Stimulated activated effector memory CD8-positive, alpha-beta T cell treated with anti-CD3 and anti-CD28 coated beads, Interleukin-12 subunit alpha, Interleukin-12 subunit beta, amount 100 ng/mL, for 72 hours (primary cell): ENCODE results near the gene ING1.
"Not testable (repeated sequence)": the region's sequence is repeated elsewhere in the genome, so short reads cannot be mapped to it uniquely, and the experiment has no call there.

ENCODE experiments used
- ATAC-seq: fragments of 150-1000 bp; cut with Tn5 transposase; 2 replicates; pipeline ENCODE4 v1.10.0; 2021
- DNase-seq, 2 donors: peaks; one replicate each; pipeline ENCODE4 v3.0.0; 2021 to 2022; ENCODE audit warnings: low spot score in 2 of 2
- H3K27ac Mint-ChIP-seq: one replicate; pipeline ENCODE4 v1.8.0; 2022; ENCODE audit warnings: mild to moderate bottlenecking, mixed read lengths
- H3K36me3 Mint-ChIP-seq: one replicate; pipeline ENCODE4 v1.8.0; 2022; ENCODE audit warnings: mild to moderate bottlenecking, mixed read lengths
- H3K4me1 Mint-ChIP-seq: one replicate; pipeline ENCODE4 v1.8.0; 2022; ENCODE audit warnings: mixed read lengths
- H3K4me3 Mint-ChIP-seq: one replicate; pipeline ENCODE4 v1.8.0; 2022; ENCODE audit warnings: mild to moderate bottlenecking, mixed read lengths
- H3K9me3 Mint-ChIP-seq: one replicate; pipeline ENCODE4 v1.8.0; 2022; ENCODE audit warnings: mixed read lengths

Gene ING1

GRCh38 chr13:110723598-110723997, 10.1 kb downstream of the ING1 start:
- ATAC-seq (no peak), DNase-seq (no peak)
- Mint-ChIP-seq H3K4me3 (no peak overlapping the region), H3K27ac (no peak overlapping the region), H3K4me1 (peaks cover 31% of the 10 kb centered on the region), H3K36me3 (peaks cover 47% of the 10 kb centered on the region), H3K9me3 (no peaks in the 10 kb centered on the region)

DNA sequence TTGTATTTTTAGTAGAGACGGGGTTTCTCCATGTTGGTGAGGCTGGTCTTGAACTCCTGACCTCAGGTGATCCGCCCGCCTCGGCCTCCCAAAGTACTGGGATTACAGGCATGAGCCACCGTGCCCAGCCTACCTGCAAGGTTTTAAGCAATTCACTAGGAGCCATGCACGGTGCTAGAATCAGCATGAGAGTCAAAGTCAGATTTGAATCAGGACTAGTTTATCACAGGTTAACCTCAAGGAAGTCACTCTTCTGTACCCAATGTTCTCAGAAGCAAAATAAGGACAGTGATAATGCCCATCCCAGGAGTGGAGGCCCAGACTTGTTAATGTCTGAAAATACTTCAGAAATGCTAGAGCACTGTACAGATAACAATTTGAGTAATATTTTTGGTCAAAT, 12.7 kb downstream of the ING1 start:
- Mint-ChIP-seq H3K4me1 (peaks cover 25% of the 10 kb centered on the region), H3K36me3 (peaks cover 21% of the 10 kb centered on the region), H3K4me3 (peak overlapping the region; percentile 60)
- H3K9me3 Mint-ChIP-seq, DNase-seq, H3K27ac Mint-ChIP-seq: not testable (repeated sequence)
- peak; percentile 86 for ATAC-seq

DNA sequence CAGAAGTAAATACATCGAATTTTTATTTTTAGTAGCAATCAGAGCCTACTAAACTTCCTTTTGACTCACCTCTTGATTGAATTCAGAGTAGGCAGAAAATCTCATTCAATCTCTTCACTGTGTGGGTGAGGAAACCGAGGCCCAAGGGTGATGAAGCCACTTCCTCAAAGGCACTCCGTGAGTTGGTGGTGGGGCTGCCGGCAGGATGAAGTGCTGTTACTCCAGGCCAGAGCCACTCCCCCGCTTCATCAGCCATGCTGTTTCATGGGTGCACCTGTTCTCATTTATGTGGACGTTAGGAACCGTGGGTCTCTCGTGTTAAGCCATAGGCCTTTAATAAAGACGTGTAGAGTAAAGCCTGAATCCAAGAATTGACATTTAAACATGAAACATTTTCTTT, 13.2 kb downstream of the ING1 start:
- Mint-ChIP-seq H3K4me1 (peaks cover 25% of the 10 kb centered on the region), H3K9me3 (no peaks in the 10 kb centered on the region), H3K27ac (no peak overlapping the region), H3K36me3 (peaks cover 15% of the 10 kb centered on the region), H3K4me3 (peak overlapping the region; percentile 60)
- peak; percentile 48 to 80 for DNase-seq
- ATAC-seq = peak; percentile 98

GRCh38 chr13:110731072-110731471, 17.6 kb downstream of the ING1 start:
- Mint-ChIP-seq H3K4me1 (peaks cover 27% of the 10 kb centered on the region), H3K9me3 (no peaks in the 10 kb centered on the region), H3K27ac (no peak overlapping the region), H3K36me3 (no peaks in the 10 kb centered on the region), H3K4me3 (no peak overlapping the region)
- DNase-seq = no peak
- no peak for ATAC-seq

DNA sequence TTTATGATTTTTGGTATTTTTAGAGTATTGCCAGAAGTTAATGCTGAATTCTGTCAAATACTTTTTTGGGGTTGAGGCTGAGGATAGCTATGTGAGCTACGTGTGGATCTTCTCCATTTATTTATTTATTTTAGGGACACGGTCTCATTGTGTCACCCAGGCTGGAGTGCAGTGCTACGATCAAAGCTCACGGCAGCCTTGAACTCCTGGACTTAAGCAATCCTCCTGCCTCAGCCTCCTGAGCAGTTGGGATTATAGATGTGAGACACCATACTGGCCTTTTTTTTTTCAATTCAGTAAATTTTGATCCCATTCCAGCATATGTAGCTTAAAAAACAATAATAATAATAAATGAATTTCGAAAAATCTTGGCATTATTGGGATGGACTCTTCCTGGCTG, 21.1 kb downstream of the ING1 start:
- ATAC-seq (no peak), DNase-seq (no peak)
- Mint-ChIP-seq H3K27ac (no peak overlapping the region), H3K9me3 (no peaks in the 10 kb centered on the region), H3K4me1 (peaks cover 5% of the 10 kb centered on the region), H3K36me3 (no peaks in the 10 kb centered on the region), H3K4me3 (no peak overlapping the region)

- peaks cover 5% of the 10 kb centered on the region for H3K4me1 Mint-ChIP-seq
- ATAC-seq = no peak
- no peaks in the 10 kb centered on the region for H3K36me3 Mint-ChIP-seq
- no peak overlapping the region for H3K27ac Mint-ChIP-seq
- no peak overlapping the region for H3K4me3 Mint-ChIP-seq
- no peaks in the 10 kb centered on the region for H3K9me3 Mint-ChIP-seq
- DNase-seq = no peak
These were observed 24.1 kb downstream of the ING1 start for GRCh38 chr13:110737555-110737954.

DNA sequence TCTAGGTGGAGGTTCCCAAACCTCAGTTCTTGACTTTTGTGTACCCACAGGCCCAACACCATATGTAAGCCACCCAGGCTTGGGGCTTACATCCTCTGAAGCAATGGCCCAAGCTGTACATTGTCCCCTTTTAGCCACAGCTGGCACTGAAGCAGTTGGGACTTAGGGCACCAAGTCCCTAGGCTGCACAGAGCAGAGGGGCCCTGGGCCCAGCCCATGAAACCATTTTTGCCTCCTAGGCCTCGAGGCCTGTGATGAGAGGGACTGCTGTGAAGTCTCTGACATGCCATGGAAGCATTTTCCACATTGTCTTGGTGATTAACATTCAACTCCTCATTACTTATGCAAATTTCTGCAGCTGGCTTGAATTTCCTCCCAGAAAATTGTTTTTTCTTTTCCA, 30.2 kb downstream of the ING1 start:
- no peak for ATAC-seq
- DNase-seq = no peak
- Mint-ChIP-seq H3K9me3 (peaks cover 5% of the 10 kb centered on the region), H3K27ac (no peak overlapping the region), H3K36me3 (no peaks in the 10 kb centered on the region), H3K4me1 (no peaks in the 10 kb centered on the region), H3K4me3 (no peak overlapping the region)

DNA sequence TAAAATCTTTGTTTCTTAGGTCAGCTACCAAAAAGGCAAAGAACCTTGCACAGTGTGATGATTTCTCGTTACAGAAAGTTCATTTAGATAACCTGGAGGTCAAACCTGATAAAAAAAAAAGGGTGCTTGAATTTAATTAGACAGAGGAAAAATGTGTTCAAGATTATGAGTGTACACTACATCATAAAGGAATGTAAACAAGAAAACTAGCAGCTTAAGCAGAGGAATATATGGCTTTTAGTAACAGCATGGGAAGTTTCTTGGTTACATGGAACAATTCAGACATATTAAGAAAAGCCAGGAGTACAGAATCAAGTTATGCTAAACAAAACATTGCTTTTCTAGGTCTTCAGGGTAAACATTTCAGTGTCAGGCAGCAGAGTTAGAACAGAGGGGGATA, 32.9 kb downstream of the ING1 start:
- H3K4me3 Mint-ChIP-seq = no peak overlapping the region
- H3K27ac Mint-ChIP-seq = no peak overlapping the region
- no peak for DNase-seq
- no peaks in the 10 kb centered on the region for H3K36me3 Mint-ChIP-seq
- peaks cover 5% of the 10 kb centered on the region for H3K9me3 Mint-ChIP-seq
- no peaks in the 10 kb centered on the region for H3K4me1 Mint-ChIP-seq
- no peak for ATAC-seq

DNA sequence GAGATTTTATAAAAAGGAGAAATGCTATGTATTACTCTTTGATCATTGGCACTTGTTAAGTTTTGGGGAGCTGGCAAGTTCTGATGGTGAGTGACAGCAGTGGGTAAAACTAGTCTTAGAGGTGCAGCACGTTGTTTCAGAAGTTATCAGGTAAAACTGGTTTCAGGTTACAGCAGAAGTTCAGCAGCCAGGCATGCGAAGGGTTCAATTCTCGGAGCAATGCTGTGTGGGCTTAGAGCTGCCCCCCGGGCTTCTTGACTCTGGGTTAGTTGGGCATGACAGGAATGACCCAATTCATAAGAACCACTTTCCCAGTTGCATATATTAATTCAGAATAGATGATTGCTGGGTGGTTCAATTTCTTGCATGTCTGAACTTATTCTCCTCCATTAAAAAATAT, 34.8 kb downstream of the ING1 start:
- ATAC-seq (no peak), DNase-seq (no peak)
- no peak overlapping the region for H3K27ac Mint-ChIP-seq
- no peaks in the 10 kb centered on the region for H3K4me1 Mint-ChIP-seq
- no peaks in the 10 kb centered on the region for H3K36me3 Mint-ChIP-seq
- H3K4me3 Mint-ChIP-seq = no peak overlapping the region
- H3K9me3 Mint-ChIP-seq = peaks cover 5% of the 10 kb centered on the region

- Mint-ChIP-seq H3K9me3 (no peaks in the 10 kb centered on the region), H3K4me3 (no peak overlapping the region), H3K36me3 (no peaks in the 10 kb centered on the region), H3K27ac (no peak overlapping the region), H3K4me1 (no peaks in the 10 kb centered on the region)
- no peak for DNase-seq
- ATAC-seq = no peak
These were observed 42.7 kb downstream of the ING1 start for GRCh38 chr13:110756219-110756631.

DNA sequence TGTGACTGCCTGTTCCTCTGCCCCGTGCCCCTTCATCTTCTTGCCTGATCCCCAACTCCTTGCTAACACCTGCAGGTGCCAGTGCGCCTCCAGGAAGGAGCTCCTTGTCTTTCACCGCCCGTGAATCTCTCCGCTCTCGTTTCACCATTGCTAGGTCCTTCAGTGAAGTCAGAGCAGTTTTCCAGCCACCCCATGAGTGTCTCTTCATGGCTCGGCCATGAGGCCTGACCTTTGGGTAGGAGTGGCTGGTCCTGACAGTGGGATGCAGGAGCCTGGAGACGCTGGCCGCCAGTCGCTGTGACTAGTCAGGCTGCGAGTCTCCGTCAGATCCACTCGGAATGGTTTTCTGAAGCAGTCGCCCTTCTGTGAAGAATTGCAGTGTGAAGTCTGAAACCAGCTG, 43.8 kb downstream of the ING1 start:
- Mint-ChIP-seq H3K36me3 (no peaks in the 10 kb centered on the region), H3K4me3 (no peak overlapping the region), H3K9me3 (no peaks in the 10 kb centered on the region), H3K4me1 (no peaks in the 10 kb centered on the region), H3K27ac (no peak overlapping the region)
- ATAC-seq = no peak
- DNase-seq = no peak

DNA sequence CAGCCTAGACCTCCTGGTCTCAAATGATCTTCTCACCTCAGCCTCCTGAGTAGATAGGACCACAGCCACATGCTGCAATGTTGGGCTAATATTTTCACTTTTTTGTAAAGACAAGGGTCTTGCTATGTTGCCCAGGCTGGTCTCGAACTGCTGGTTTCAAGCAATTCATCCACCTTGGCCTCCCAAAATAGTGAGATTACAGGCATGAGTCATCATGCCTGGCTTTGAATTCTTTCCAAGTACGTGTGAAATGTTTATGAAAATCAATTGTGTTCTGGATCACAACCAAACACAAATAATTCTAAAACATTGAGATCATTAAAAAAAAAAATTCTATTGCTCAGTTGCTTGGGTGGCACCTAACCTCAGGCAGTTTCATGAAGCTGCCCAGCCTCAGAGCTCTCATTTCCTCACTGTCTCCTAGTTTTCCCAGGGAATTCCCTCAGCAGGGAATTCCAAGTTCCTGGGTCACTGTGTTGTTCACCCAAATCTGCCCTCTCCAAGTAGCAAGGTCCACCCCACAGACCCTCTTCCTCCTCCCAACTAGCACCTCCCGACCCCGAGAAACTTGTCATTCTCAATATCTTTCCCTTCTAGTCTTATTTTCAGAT, 44.8 kb downstream of the ING1 start:
- ATAC-seq (no peak), DNase-seq (no peak)
- no peak overlapping the region for H3K27ac Mint-ChIP-seq
- H3K4me1 Mint-ChIP-seq = no peaks in the 10 kb centered on the region
- H3K36me3 Mint-ChIP-seq = no peaks in the 10 kb centered on the region
- H3K9me3 Mint-ChIP-seq = no peaks in the 10 kb centered on the region
- no peak overlapping the region for H3K4me3 Mint-ChIP-seq

- no peak overlapping the region for H3K4me3 Mint-ChIP-seq
- H3K9me3 Mint-ChIP-seq = no peaks in the 10 kb centered on the region
- no peak for ATAC-seq
- no peaks in the 10 kb centered on the region for H3K36me3 Mint-ChIP-seq
- no peak overlapping the region for H3K27ac Mint-ChIP-seq
- DNase-seq = no peak
- no peaks in the 10 kb centered on the region for H3K4me1 Mint-ChIP-seq
These were observed 46.2 kb downstream of the ING1 start for GRCh38 chr13:110759710-110760109.

- H3K27ac Mint-ChIP-seq = no peak overlapping the region
- H3K4me1 Mint-ChIP-seq = no peaks in the 10 kb centered on the region
- no peaks in the 10 kb centered on the region for H3K36me3 Mint-ChIP-seq
- DNase-seq (no peak), ATAC-seq (no peak)
- no peak overlapping the region for H3K4me3 Mint-ChIP-seq
- H3K9me3 Mint-ChIP-seq = no peaks in the 10 kb centered on the region
These were observed 47.1 kb downstream of the ING1 start for GRCh38 chr13:110760611-110761010.

GRCh38 chr13:110766671-110767430, 53.4 kb downstream of the ING1 start:
- no peaks in the 10 kb centered on the region for H3K9me3 Mint-ChIP-seq
- no peaks in the 10 kb centered on the region for H3K4me1 Mint-ChIP-seq
- DNase-seq (no peak), ATAC-seq (no peak)
- H3K4me3 Mint-ChIP-seq = no peak overlapping the region
- no peak overlapping the region for H3K27ac Mint-ChIP-seq
- H3K36me3 Mint-ChIP-seq = no peaks in the 10 kb centered on the region

DNA sequence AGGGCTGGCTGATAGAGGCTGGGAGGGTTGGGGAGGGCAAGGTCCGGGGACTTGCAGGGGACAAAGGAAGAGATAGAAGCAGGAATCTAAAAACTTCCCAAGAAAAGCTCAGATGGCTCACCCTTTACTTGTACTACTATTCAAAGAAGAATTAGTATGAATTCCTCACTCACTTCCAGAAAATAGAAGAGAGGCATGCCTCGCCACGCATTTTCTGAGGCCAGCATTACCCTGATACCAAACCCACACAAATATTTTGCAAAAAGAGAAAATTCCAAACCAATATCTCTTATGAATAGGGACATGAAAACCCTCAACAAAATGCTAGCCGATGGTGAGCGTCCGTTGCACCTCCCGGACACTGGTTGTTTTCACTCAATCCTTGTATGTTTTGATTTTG, 54.0 kb downstream of the ING1 start:
- Mint-ChIP-seq H3K9me3 (no peaks in the 10 kb centered on the region), H3K4me1 (no peaks in the 10 kb centered on the region), H3K36me3 (no peaks in the 10 kb centered on the region), H3K27ac (no peak overlapping the region), H3K4me3 (no peak overlapping the region)
- DNase-seq (no peak), ATAC-seq (no peak)
